Loucy (cell line): ENCODE data around the gene GAPT.

Experiments
- EZH2phosphoT487 ChIP-seq: fragments of 200-600 bp; IDR thresholded peaks from 2 replicates; pipeline ENCODE4 v1.6.1; 2018; ENCODE audit warnings: antibody characterized with exemption, mild to moderate bottlenecking, moderate library complexity, borderline replicate concordance
- TF ChIP-seq, protein P1 (sequence below): fragments of 200-600 bp; sonication (generic); conservative IDR thresholded peaks from 2 replicates; pipeline ENCODE4 v1.5.1; 2014; ENCODE audit warnings: mild to moderate bottlenecking, antibody characterized with exemption, low read length

DNA sequence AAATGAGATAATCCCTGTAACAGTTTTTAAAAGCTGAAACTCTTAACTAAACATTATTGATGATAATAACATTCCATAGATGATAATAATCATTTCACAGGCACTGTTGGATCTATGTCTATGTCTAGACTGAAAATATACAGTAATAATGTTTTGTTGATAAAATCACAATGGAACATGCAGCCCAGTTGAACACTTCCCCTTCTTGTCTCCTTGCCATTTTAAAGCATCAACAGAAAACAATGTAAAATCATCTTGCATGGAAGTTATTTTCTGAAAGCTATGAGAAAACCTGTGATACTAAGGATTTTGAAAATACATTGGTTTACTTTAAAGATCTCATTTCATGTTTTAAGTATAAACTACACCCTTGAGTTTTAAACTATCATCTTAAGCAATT lies 1.9 kb downstream of the GAPT start:
- TF ChIP-seq, protein P1, sequence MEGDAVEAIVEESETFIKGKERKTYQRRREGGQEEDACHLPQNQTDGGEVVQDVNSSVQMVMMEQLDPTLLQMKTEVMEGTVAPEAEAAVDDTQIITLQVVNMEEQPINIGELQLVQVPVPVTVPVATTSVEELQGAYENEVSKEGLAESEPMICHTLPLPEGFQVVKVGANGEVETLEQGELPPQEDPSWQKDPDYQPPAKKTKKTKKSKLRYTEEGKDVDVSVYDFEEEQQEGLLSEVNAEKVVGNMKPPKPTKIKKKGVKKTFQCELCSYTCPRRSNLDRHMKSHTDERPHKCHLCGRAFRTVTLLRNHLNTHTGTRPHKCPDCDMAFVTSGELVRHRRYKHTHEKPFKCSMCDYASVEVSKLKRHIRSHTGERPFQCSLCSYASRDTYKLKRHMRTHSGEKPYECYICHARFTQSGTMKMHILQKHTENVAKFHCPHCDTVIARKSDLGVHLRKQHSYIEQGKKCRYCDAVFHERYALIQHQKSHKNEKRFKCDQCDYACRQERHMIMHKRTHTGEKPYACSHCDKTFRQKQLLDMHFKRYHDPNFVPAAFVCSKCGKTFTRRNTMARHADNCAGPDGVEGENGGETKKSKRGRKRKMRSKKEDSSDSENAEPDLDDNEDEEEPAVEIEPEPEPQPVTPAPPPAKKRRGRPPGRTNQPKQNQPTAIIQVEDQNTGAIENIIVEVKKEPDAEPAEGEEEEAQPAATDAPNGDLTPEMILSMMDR: no peak
- no peak for TF ChIP-seq EZH2phosphoT487
